ENCODE data around the gene EXOC4.

The EXOC4 gene

GRCh38 chr7:133359449-133359848 lies 106.6 kb downstream of the EXOC4 start:
- in situ Hi-C loops (cut with MboI; ENCODE audit: low sequenced_read_pairs), result no loop called here

- in situ Hi-C loops (cut with MboI; ENCODE audit: low sequenced_read_pairs), result no loop called here
Measured at GRCh38 chr7:133360201-133360600, 107.3 kb downstream of the EXOC4 start.

GRCh38 chr7:133361806-133362205 lies 108.9 kb downstream of the EXOC4 start:
- in situ Hi-C loops (cut with MboI; ENCODE audit: low sequenced_read_pairs), result no loop called here

GRCh38 chr7:133364959-133365690 lies 112.2 kb downstream of the EXOC4 start:
- in situ Hi-C loops (cut with MboI; ENCODE audit: low sequenced_read_pairs), result no loop called here

- in situ Hi-C loops (cut with MboI; ENCODE audit: low sequenced_read_pairs), result no loop called here
Measured at GRCh38 chr7:133365917-133366316, 113.0 kb downstream of the EXOC4 start.

- in situ Hi-C loops (cut with MboI; ENCODE audit: low sequenced_read_pairs), result no loop called here
Measured at GRCh38 chr7:133367561-133367960, 114.7 kb downstream of the EXOC4 start.

GRCh38 chr7:133369130-133369529 lies 116.3 kb downstream of the EXOC4 start:
- in situ Hi-C loops (cut with MboI; ENCODE audit: low sequenced_read_pairs), result no loop called here

- in situ Hi-C loops (cut with MboI; ENCODE audit: low sequenced_read_pairs), result no loop called here
Measured at GRCh38 chr7:133371616-133372015, 118.7 kb downstream of the EXOC4 start.

GRCh38 chr7:133372337-133372736 lies 119.5 kb downstream of the EXOC4 start:
- in situ Hi-C loops (cut with MboI; ENCODE audit: low sequenced_read_pairs), result no loop called here

GRCh38 chr7:133376514-133376913 lies 123.6 kb downstream of the EXOC4 start:
- in situ Hi-C loops (cut with MboI; ENCODE audit: low sequenced_read_pairs), result no loop called here

- in situ Hi-C loops (cut with MboI; ENCODE audit: low sequenced_read_pairs), result no loop called here
Measured at GRCh38 chr7:133381965-133382364, 129.1 kb downstream of the EXOC4 start.

- in situ Hi-C loops (cut with MboI; ENCODE audit: low sequenced_read_pairs), result no loop called here
Measured at GRCh38 chr7:133382775-133383559, 130.1 kb downstream of the EXOC4 start.

GRCh38 chr7:133386205-133386604 lies 133.3 kb downstream of the EXOC4 start:
- in situ Hi-C loops (cut with MboI; ENCODE audit: low sequenced_read_pairs), result no loop called here

GRCh38 chr7:133389727-133390126 lies 136.8 kb downstream of the EXOC4 start:
- in situ Hi-C loops (cut with MboI; ENCODE audit: low sequenced_read_pairs), result no loop called here

GRCh38 chr7:133391206-133391605 lies 138.3 kb downstream of the EXOC4 start:
- in situ Hi-C loops (cut with MboI; ENCODE audit: low sequenced_read_pairs), result no loop called here

- in situ Hi-C loops (cut with MboI; ENCODE audit: low sequenced_read_pairs), result no loop called here
Measured at GRCh38 chr7:133394369-133394768, 141.5 kb downstream of the EXOC4 start.

GRCh38 chr7:133395551-133395950 lies 142.7 kb downstream of the EXOC4 start:
- in situ Hi-C loops (cut with MboI; ENCODE audit: low sequenced_read_pairs), result no loop called here

- in situ Hi-C loops (cut with MboI; ENCODE audit: low sequenced_read_pairs), result no loop called here
Measured at GRCh38 chr7:133398506-133398905, 145.6 kb downstream of the EXOC4 start.

- in situ Hi-C loops (cut with MboI; ENCODE audit: low sequenced_read_pairs), result no loop called here
Measured at GRCh38 chr7:133401225-133401624, 148.3 kb downstream of the EXOC4 start.

- in situ Hi-C loops (cut with MboI; ENCODE audit: low sequenced_read_pairs), result no loop called here
Measured at GRCh38 chr7:133408212-133408611, 155.3 kb downstream of the EXOC4 start.

GRCh38 chr7:133409421-133409820 lies 156.5 kb downstream of the EXOC4 start:
- in situ Hi-C loops (cut with MboI; ENCODE audit: low sequenced_read_pairs), result no loop called here

- in situ Hi-C loops (cut with MboI; ENCODE audit: low sequenced_read_pairs), result no loop called here
Measured at GRCh38 chr7:133409966-133410365, 157.1 kb downstream of the EXOC4 start.
